ENCODE results near the gene LRMDA. TPM values are rescaled to one million over a fixed set of nuclear protein-coding genes. Genes with fewer than 3 reads are reported as not detected.

The LRMDA gene
- total RNA-seq, 1 experiment from 2014 or later = 8.0 TPM

GRCh38 chr10:76394707-76395042 lies 963.3 kb downstream of the LRMDA start:
- DNase-seq (ENCODE audit: low read depth) = no peak

DNA sequence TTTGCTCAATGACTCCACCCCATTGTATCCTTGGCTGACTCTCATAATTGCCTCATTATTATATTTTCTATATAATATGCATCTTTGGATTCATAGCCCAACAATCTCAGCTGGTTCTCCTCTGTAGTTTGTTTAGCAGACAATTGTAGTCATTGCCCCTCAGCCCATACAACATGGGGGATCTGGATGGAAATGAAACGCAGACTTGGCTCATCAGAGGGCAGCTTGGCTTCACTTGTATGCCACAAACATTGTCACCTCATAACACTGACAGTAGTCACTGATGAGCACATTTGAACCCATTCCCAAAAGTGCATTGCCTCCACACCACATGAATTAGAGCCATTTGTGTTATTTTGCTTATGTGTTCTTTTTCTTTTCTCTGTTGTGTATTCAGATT lies 963.8 kb downstream of the LRMDA start:
- DNase-seq (ENCODE audit: low read depth) = no peak

DNA sequence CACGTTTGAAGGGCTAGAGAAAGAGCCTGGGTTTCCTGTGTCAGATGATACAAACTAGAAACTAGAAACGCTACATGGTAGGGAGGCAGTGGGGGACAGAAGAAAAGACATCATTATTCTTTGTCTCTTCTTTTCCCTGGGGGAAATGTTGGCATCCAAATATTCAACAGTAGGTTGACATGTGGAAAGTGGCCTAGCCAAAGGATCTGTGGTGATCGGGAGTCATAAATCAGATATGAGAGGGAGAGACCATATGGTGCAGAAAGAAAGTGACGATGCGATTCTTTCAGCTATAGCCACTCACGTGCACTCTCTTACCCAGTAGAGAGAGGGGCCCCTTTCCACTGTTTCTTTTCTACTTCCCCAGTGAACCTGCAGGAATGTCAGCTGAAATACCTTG lies 964.7 kb downstream of the LRMDA start:
- DNase-seq (ENCODE audit: low read depth) = no peak

DNA sequence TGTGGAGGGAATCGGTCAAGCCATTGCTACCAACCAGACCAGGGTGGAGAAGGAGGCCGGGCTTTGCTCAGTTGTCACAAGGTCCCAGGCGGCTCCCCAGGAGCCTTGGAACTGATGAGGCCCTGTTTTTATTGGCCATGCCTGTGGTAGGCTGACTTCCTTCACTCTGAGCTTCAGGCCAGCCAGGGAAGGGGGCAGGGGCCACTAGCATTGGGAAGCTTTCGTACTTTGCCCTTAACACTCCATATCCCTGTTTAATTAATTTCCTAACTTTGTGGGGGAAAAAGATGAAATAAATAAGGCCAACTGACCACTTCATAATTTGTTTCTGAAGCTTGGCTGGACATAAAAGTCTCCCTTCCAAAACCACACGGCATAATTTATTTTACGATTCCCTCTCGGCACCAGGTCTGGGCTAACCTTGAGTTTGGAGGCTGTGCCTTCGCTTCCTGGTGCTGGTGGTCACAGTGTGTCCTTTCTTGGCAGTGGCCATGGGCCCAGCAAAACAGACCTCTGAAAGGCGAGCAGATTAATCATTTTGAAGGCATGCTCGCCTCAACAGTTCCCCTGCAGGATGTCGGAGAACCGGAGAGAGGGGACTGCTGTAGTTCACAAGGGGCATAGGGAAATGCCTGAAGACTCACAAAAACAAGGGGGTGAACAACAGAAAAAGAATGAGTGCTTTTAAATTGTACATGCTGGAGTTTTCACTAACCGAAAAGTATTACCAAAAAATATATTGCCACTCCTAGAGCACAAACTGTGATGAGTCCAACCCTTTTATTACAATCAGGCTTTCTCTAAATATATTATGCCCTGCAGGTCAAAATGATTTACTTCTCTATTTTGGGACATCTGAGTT lies 966.0 kb downstream of the LRMDA start:
- peak; percentile 91 for DNase-seq (ENCODE audit: low read depth)

- DNase-seq (ENCODE audit: low read depth) = peak; percentile 67
These were observed 966.8 kb downstream of the LRMDA start for GRCh38 chr10:76398043-76398710.

- peak; percentile 42 for DNase-seq (ENCODE audit: low read depth)
These were observed 967.8 kb downstream of the LRMDA start for GRCh38 chr10:76399226-76399625.

- DNase-seq (ENCODE audit: low read depth) = peak; percentile 42
These were observed 969.6 kb downstream of the LRMDA start for GRCh38 chr10:76401006-76401405.

DNA sequence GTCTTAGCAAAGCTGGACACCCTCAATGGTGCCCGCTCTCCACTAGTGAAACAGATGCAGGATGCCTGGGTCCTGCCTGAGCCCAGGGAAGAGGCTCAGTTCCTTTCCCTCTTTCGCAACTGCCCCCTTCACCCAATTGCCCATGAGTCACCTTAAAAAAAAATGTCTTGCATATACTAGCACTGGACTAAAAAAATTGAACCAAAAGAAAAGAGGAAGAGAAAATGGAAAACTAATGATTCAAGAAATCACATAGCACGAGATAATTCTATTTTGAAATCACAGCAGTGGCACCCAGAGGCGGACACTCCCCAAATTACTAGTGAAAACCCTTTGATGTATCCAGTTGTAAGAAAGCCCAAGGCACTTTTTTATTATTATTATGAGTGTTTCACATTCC lies 972.5 kb downstream of the LRMDA start:
- DNase-seq (ENCODE audit: low read depth) = peak; percentile 52

DNA sequence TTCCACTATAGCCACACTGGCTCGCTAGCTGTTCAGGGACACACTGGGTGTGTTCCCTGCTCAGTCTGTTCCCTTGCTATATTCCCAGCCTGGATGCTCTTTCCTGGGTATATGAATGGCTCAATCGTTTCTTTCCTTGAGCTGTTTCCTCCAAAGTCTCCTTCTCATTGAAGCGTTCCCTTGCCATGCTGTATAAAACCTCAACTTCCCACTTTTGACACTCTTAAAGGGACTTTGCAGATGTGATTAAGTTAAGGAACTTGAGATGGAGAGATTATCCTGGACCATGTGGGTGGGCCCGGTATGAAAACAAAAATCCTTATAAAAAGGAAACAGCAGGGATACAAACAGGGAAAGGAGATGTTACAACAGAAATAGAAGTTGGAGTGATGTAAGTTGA lies 973.1 kb downstream of the LRMDA start:
- DNase-seq (ENCODE audit: low read depth) = no peak

DNA sequence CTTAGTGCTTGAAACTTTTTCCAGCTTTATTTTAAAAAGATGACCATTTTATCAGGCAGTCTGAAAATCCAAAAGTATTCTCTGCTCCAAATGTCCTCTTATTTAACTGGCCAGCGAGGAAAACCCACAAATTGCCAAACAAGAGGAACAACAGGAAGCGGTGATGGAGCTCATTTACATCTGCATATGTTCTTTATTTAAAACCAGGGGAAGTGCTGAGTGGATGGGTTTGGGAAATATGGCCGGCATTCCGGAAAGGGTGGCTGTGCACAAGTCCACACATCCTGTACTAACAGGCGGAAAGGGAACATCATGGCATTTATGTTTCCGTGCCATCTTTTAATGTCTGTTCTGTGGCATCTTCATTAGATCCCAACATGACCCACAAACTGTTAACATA lies 974.5 kb downstream of the LRMDA start:
- DNase-seq (ENCODE audit: low read depth) = no peak

DNA sequence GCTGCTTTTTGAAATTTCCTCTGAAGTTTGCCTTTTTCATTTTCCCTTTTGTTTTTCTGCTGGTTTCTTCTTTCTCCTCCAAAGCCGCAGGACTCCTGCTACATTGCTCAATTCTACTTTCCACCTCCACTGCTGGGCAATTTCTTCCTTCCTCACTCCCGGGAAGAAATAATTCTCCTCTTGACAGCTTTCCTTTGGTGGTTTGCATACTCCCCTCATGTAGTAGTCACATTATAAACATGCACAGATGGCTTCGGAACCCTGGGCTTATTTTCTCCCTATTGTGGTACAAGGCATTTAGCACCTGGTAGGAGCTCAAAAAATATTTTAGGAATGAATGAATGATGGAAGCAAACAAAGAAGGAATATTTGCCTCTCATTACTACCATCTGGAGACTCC lies 977.2 kb downstream of the LRMDA start:
- no peak for DNase-seq (ENCODE audit: low read depth)

DNA sequence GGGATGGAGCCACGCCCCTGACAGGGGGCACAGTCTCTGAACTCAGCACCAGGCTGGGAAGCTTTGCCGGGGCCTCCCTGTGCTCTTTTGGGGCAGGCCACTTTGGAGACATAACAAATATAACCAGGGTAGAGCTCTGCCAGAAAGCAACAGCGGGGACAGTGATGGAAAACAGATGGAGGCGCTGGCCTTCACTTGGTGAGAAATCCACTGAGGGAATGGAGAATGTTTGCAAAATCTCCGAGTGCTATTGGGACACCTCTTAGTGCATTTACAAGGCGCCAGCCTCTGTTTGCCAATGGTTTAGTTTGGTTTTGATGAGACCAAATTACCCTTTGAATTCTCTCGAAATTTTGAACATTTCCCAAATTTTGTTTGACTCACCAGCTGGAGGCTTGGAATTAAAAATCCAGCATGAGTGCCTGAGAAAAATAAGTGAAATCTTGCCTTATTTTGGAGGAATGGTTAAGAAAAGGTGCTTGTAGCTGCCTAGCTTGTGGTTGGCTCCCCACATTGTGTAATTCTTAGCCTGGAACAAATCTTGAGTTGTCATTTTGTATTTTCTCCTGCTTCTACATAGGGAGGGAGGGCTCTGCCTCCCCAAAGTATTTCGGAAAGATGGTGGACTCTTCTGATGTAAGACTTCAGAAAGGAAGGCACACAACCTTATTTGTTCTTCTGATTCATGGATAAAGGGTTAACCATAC lies 980.5 kb downstream of the LRMDA start:
- DNase-seq (ENCODE audit: low read depth) = no peak

- DNase-seq (ENCODE audit: low read depth) = no peak
These were observed 984.1 kb downstream of the LRMDA start for GRCh38 chr10:76415554-76415953.

DNA sequence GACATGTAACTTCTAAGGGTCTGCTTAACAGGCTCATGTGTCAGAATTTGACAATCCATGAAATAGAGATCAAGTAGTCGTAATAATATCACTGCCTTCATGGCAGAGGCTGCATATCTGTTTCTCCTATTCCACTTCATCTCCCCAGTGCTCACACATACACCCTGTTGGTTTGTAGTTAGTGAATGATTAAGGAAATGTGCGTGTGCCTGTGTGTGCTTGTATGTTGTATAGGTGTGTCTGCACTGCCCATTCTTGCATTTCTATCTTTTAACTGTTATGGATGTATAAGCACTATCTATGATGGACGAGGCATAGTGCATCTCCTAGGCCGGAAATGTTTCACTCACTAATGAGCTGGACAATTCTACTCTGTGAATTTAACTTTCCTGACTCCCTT lies 985.2 kb downstream of the LRMDA start:
- no peak for DNase-seq (ENCODE audit: low read depth)

DNA sequence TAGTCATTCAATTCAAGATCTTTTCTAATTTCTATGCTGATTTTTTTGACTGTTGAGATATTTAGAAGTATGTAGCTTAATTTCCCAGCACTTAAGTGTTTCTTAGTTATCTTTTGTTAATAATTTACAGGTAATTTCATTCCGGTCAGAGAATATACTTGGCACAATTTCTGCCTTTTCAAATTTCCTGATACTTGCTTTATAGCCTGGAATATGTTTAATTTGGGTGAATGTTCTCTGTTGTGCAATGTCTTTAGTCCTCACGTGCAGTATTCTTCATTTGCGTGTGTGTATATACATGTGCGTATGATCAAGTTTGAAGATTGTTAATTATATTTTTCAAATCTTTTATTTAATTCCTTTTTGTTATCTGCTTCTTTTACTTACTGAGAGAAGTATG lies 989.3 kb downstream of the LRMDA start:
- no peak for DNase-seq (ENCODE audit: low read depth)

DNA sequence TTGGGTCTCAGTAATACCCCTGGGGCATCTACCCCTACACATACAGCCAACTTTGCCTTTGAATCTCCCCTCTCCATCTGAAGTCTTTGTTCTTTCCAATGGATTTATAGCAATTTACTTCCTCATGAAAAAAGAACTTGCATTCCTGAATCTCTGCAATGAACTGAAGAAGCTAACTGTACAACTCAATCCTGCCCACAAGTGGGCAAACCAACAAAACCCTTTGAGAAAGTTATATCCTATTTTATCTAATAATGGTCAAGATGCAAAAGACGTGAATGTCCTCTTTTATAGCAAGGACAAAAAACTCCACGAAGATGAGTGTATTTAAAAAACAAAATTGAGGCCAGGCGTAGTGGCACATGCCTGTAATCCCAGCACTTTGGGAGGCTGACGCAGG lies 991.3 kb downstream of the LRMDA start:
- DNase-seq (ENCODE audit: low read depth) = no peak

- peak; percentile 90 for DNase-seq (ENCODE audit: low read depth)
These were observed 997.3 kb downstream of the LRMDA start for GRCh38 chr10:76428551-76429367.

GRCh38 chr10:76429368-76430060 lies 998.1 kb downstream of the LRMDA start:
- no peak for DNase-seq (ENCODE audit: low read depth)

- peak; percentile 52 for DNase-seq (ENCODE audit: low read depth)
These were observed 998.7 kb downstream of the LRMDA start for GRCh38 chr10:76430061-76430645.

DNA sequence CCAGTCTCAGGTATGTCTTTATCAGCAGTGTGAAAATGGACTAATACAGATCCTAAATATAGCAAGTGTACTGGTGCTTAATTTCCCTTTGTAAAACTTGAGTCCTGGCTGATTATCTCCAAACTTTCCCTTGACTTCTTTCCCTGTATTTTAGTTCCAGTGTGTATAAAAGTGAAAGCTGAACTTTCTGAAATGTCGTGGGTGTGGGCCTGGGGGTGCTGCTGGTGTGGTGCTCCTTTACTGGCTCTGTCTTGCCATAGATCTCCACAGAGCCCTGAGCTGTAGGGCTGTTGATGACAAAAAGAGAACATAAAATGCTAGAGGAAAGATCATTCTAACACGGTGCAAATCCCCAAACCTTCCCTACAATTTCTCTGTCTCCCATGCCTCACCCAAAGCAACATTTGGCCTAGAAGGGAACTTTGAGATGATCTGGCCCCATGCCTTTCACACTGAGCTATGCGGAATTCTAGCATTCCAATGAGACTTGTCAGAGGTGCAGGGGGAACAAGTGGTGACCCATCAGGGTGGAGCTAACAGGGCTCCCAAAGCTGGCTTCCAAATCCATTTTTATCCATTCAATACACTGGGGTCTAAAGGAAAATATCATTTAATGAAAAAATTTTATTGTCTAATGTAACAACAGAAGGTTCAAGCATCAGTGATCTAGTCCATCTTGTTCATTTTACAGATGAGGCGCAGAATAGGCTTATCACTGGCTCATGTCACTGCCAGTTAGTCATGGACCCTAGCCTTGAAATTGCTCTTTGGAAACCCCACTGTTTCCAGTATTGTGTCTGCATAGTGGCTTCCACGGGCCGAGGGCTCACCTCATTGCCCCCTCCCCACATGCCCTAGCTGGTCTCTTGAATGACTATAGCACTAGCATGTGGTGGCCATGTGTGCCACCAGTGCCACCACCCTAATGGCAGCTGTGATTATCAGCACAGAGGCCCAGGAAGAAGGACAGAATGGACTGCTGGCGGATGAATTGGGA lies 1000.9 kb downstream of the LRMDA start:
- DNase-seq (ENCODE audit: low read depth) = peak; percentile 91

All from M059J (cell line).